22Rv1 (cell line): Measurements from ENCODE around the gene PARD3B.

Experiments used
- H3K27ac ChIP-seq: fragments of 450-650 bp; 2 replicates; pipeline ENCODE4 v1.5.1; 2017
- CTCF ChIP-seq: fragments of 450-650 bp; IDR thresholded peaks from 2 replicates; pipeline ENCODE4 v1.5.1; 2017; ENCODE audit warnings: mild to moderate bottlenecking
- ZFX ChIP-seq: fragments of 450-650 bp; IDR thresholded peaks from 2 replicates; pipeline ENCODE4 v1.6.1; 2017; ENCODE audit warnings: antibody characterized with exemption, borderline replicate concordance

PARD3B gene

GRCh38 chr2:205372141-205372540 lies 826.9 kb downstream of the PARD3B start:
- TF ChIP-seq CTCF = no peak
- no peak for TF ChIP-seq ZFX
- no peak overlapping the region for H3K27ac ChIP-seq

GRCh38 chr2:205375461-205376448 lies 830.5 kb downstream of the PARD3B start:
- TF ChIP-seq ZFX = no peak
- no peak overlapping the region for H3K27ac ChIP-seq

GRCh38 chr2:205377324-205377723 lies 832.0 kb downstream of the PARD3B start:
- TF ChIP-seq CTCF = no peak
- TF ChIP-seq ZFX = no peak
- no peak overlapping the region for H3K27ac ChIP-seq

GRCh38 chr2:205383601-205384000 lies 838.3 kb downstream of the PARD3B start:
- TF ChIP-seq CTCF = no peak
- TF ChIP-seq ZFX = no peak
- no peak overlapping the region for H3K27ac ChIP-seq

- H3K27ac ChIP-seq = no peak overlapping the region
- no peak for TF ChIP-seq ZFX
- no peak for TF ChIP-seq CTCF
Observed at GRCh38 chr2:205386109-205386508, 840.8 kb downstream of the PARD3B start.

GRCh38 chr2:205387350-205388055 lies 842.2 kb downstream of the PARD3B start:
- no peak overlapping the region for H3K27ac ChIP-seq
- TF ChIP-seq CTCF (no peak), ZFX (no peak)

- no peak overlapping the region for H3K27ac ChIP-seq
- TF ChIP-seq CTCF (no peak), ZFX (no peak)
Observed at GRCh38 chr2:205390866-205391265, 845.6 kb downstream of the PARD3B start.
